Measurements from ENCODE around the gene ZNF512.

ZNF512 gene

GRCh38 chr2:27573452-27573851, 9.4 kb upstream of the ZNF512 start:
- TF ChIP-seq SIN3A (IDR thresholded peaks at IDR 0.05; ENCODE audit: borderline replicate concordance, insufficient read depth, low read length) = no peak
- no peak for TF ChIP-seq FOXP2 (optimal IDR thresholded peaks at IDR 0.05; ENCODE audit: borderline replicate concordance, extremely low read depth, extremely low read length, insufficient read depth)

GRCh38 chr2:27581417-27582128, 1.3 kb upstream of the ZNF512 start:
- TF ChIP-seq POLR2AphosphoS5 (IDR thresholded peaks at IDR 0.05; ENCODE audit: low read depth, low read length) = no peak
- no peak for TF ChIP-seq FOXP2 (optimal IDR thresholded peaks at IDR 0.05; ENCODE audit: borderline replicate concordance, extremely low read depth, extremely low read length, insufficient read depth)
- no peak for TF ChIP-seq TAF1 (IDR thresholded peaks at IDR 0.05; ENCODE audit: borderline replicate concordance, insufficient read depth, low read length)
- TF ChIP-seq SIN3A (IDR thresholded peaks at IDR 0.05; ENCODE audit: borderline replicate concordance, insufficient read depth, low read length) = no peak
- TF ChIP-seq REST (IDR thresholded peaks at IDR 0.05; ENCODE audit: insufficient read depth in 1 of 2, low read depth in 2 of 2, low read length in 2 of 2) = no peak

GRCh38 chr2:27582129-27582694, 630 bp upstream of the ZNF512 start:
- TF ChIP-seq SIN3A (IDR thresholded peaks at IDR 0.05; ENCODE audit: borderline replicate concordance, insufficient read depth, low read length) (no peak), FOXP2 (optimal IDR thresholded peaks at IDR 0.05; ENCODE audit: borderline replicate concordance, extremely low read depth, extremely low read length, insufficient read depth) (no peak), POLR2AphosphoS5 (IDR thresholded peaks at IDR 0.05; ENCODE audit: low read depth, low read length) (no peak), TAF1 (IDR thresholded peaks at IDR 0.05; ENCODE audit: borderline replicate concordance, insufficient read depth, low read length) (no peak), REST (IDR thresholded peaks at IDR 0.05; ENCODE audit: insufficient read depth in 1 of 2, low read depth in 2 of 2, low read length in 2 of 2) (no peak)

- TF ChIP-seq FOXP2 (optimal IDR thresholded peaks at IDR 0.05; ENCODE audit: borderline replicate concordance, extremely low read depth, extremely low read length, insufficient read depth) = no peak
These were observed 611 bp downstream of the ZNF512 start for GRCh38 chr2:27583390-27583915.

DNA sequence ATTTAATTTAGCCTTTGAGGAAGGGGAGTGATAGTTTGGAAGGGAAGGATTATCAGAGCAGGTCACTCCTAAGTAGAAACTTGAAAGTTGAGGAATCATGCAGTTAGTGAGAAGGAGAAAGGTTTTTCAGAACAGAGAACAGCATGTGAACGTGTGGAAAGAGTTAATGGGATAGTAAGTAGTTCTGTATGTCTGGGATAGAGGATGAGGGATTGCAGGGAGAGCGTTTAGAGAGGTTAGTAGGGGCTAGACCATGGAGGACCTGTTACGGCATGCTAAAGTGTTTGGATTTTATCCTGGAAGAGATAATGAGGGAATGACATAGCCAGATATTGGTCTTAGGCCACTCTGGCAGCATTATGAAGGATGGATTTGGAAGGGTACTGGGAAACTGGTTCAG, 1.8 kb downstream of the ZNF512 start:
- TF ChIP-seq SIN3A (IDR thresholded peaks at IDR 0.05; ENCODE audit: borderline replicate concordance, insufficient read depth, low read length) = no peak
- no peak for TF ChIP-seq POLR2AphosphoS5 (IDR thresholded peaks at IDR 0.05; ENCODE audit: low read depth, low read length)

DNA sequence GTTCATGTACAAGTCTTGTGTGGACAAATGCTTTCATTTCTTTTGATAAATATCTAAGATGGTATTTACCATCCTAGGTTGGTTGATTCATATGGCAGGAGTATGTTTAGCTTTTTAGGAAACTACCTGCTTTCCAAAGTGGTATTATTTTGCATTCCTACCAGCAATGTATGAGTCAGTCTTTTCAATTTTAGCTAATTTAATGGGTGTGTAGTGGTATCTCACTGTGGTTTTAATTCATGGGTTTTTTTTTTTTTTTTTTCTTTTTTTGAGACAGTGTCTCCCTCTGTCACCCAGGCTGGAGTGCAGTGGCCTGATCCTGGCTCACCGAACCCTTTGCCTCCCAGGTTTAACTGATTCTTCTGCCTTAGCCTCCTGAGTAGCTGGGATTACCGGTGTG, 4.2 kb downstream of the ZNF512 start:
- TF ChIP-seq SIN3A (IDR thresholded peaks at IDR 0.05; ENCODE audit: borderline replicate concordance, insufficient read depth, low read length) (no peak), FOXP2 (optimal IDR thresholded peaks at IDR 0.05; ENCODE audit: borderline replicate concordance, extremely low read depth, extremely low read length, insufficient read depth) (no peak), TAF1 (IDR thresholded peaks at IDR 0.05; ENCODE audit: borderline replicate concordance, insufficient read depth, low read length) (no peak), REST (IDR thresholded peaks at IDR 0.05; ENCODE audit: insufficient read depth in 1 of 2, low read depth in 2 of 2, low read length in 2 of 2) (no peak), POLR2AphosphoS5 (IDR thresholded peaks at IDR 0.05; ENCODE audit: low read depth, low read length) (no peak)
